SH-SY5Y (cell line): ENCODE measurements around the gene RASL10B.

Experiments
- GATA2 ChIP-seq: IDR thresholded peaks from 2 replicates; pipeline ENCODE4 v1.6.1; 2011; ENCODE audit warnings: mild to moderate bottlenecking, low read depth, low read length
- GATA3 ChIP-seq: IDR thresholded peaks from 2 replicates; pipeline ENCODE4 v1.6.1; 2011; ENCODE audit warnings: low read depth, mild to moderate bottlenecking, low read length, moderate library complexity

- TF ChIP-seq GATA3 (no peak), GATA2 (no peak)
These were observed 3.0 kb downstream of the RASL10B start for GRCh38 chr17:35734396-35734795.
